Sciatic nerve (tissue), 2 donors: ENCODE results near the gene GRB2. TPM values are rescaled to one million over a fixed set of nuclear protein-coding genes. Genes with fewer than 3 reads are reported as not detected.
"Not testable (repeated sequence)": the region's sequence is repeated elsewhere in the genome, so short reads cannot be mapped to it uniquely, and the experiment has no call there.

ENCODE experiments used
- ATAC-seq: fragments of 200-7000 bp; cut with Tn5 transposase; one replicate; pipeline ENCODE4 v1.9.1; 2020; ENCODE audit warnings: mild to moderate bottlenecking, moderate library complexity
- DNase-seq: peaks from one replicate; pipeline ENCODE4 v3.0.0-alpha.2; 2020; ENCODE audit warnings: low spot score
- intact Hi-C: fragments of 100-400 bp; cut with DNase I; formaldehyde crosslinking; loops from one replicate; pipeline ENCODE4 v1.14.2; 2022
- total RNA-seq: library from RNA; stranded (reverse); fragmentation: NEBNext Ultra II Directional; extraction: Animal tissue kit (Norgen Biotek cat#: 25700); gene quantifications from one replicate; pipeline ENCODE4 v1.2.1, GENCODE V29; 2021
- donor health status: DM: no; HTN: no; CAD: no.
- donor health status: DM: no; HTN: no; CAD: no.

GRB2 gene
- total RNA-seq, 1 donor from 2014 or later: 90.4 TPM

- intact Hi-C loops: no loop called here
- DNase-seq (no peak), ATAC-seq (no peak)
Observed at GRCh38 chr17:75307957-75308731, 97.3 kb downstream of the GRB2 start.

- ATAC-seq (no peak), DNase-seq (no peak)
- intact Hi-C loops: no loop called here
Observed at GRCh38 chr17:75301502-75302206, 103.8 kb downstream of the GRB2 start.

- intact Hi-C loops: no loop called here
- no peak for ATAC-seq
- no peak for DNase-seq
Observed at GRCh38 chr17:75301049-75301448, 104.4 kb downstream of the GRB2 start.

GRCh38 chr17:75300280-75300679 is 105.2 kb downstream of the GRB2 start:
- no peak for DNase-seq
- intact Hi-C loops: no loop called here
- ATAC-seq: no peak

- peak; percentile 58 for ATAC-seq
- no peak for DNase-seq
- intact Hi-C loops: no loop called here
Observed at GRCh38 chr17:75295201-75296158, 110.0 kb downstream of the GRB2 start.

GRCh38 chr17:75292810-75293448 is 112.5 kb downstream of the GRB2 start:
- ATAC-seq, intact Hi-C loops: not testable (repeated sequence)

GRCh38 chr17:75289832-75290337 is 115.6 kb downstream of the GRB2 start:
- DNase-seq (no peak), ATAC-seq (peak; percentile 63)
- intact Hi-C loops: no loop called here

More at GRCh38 chr17:75292810-75293448, 112.5 kb downstream of the GRB2 start:
- not testable (repeated sequence) for DNase-seq

GRCh38 chr17:75289115-75289831 is 116.2 kb downstream of the GRB2 start, which contains the start of gene SLC25A19:
TSS of gene SLC25A19 (minus strand) at chr17:75289433. CDS start at chr17:75286764, 2,669 bp downstream.
- ATAC-seq: peak; percentile 99
- intact Hi-C loops: no loop called here
- DNase-seq: peak; percentile 97

GRCh38 chr17:75288770-75289114 is 116.7 kb downstream of the GRB2 start:
- no peak for DNase-seq
- ATAC-seq: peak; percentile 2
- intact Hi-C loops: no loop called here

- ATAC-seq (no peak), DNase-seq (no peak)
- intact Hi-C loops: no loop called here
Observed at GRCh38 chr17:75288359-75288758, 117.1 kb downstream of the GRB2 start.

GRCh38 chr17:75287221-75287620 is 118.3 kb downstream of the GRB2 start:
- DNase-seq (no peak), ATAC-seq (no peak)
- intact Hi-C loops: no loop called here

GRCh38 chr17:75285123-75285522 is 120.4 kb downstream of the GRB2 start:
- no peak for DNase-seq
- ATAC-seq: no peak
- intact Hi-C loops: no loop called here

- intact Hi-C loops, DNase-seq, ATAC-seq: not testable (repeated sequence)
Observed at GRCh38 chr17:75280189-75280588, 125.3 kb downstream of the GRB2 start.

GRCh38 chr17:75277664-75278071 is 127.8 kb downstream of the GRB2 start:
- intact Hi-C loops: no loop called here
- ATAC-seq (no peak), DNase-seq (no peak)

- intact Hi-C loops: no loop called here
- DNase-seq (no peak), ATAC-seq (no peak)
Observed at GRCh38 chr17:75273977-75274708, 131.3 kb downstream of the GRB2 start.

- intact Hi-C loops: no loop called here
- ATAC-seq: no peak
- DNase-seq: no peak
Observed at GRCh38 chr17:75272848-75273184, 132.7 kb downstream of the GRB2 start.
